CD14-positive monocyte (primary cell): ENCODE results near the gene CALHM4. TPM values are rescaled to one million over a fixed set of nuclear protein-coding genes. Genes with fewer than 3 reads are reported as not detected.

Experiments
- DNase-seq, 3 donors: peaks; one replicate each; pipeline ENCODE4 v3.0.0-alpha.2; 2011 to 2022
- H2AFZ ChIP-seq: 2 replicates; pipeline ENCODE4 v1.6.0; 2012; ENCODE audit warnings: mild to moderate bottlenecking, low read depth, low read length, inconsistent platforms; ENCODE audit not compliant: insufficient read depth, poor library complexity, severe bottlenecking
- H3K27ac ChIP-seq, 2 donors: 1 replicate in 1 of 2; 2 replicates in 1 of 2; pipeline ENCODE4 v1.5.1; 2012 to 2013; ENCODE audit warnings: low read length in 2 of 2, control low read depth in 1 of 2, inconsistent platforms in 1 of 2, low read depth in 1 of 2, mild to moderate bottlenecking in 1 of 2
- H3K27me3 ChIP-seq, 2 donors: one replicate each; pipeline versions ENCODE4 v1.6.0 to v1.6.1; 2011 to 2013; ENCODE audit warnings: low read length in 2 of 2; ENCODE audit not compliant: control insufficient read depth in 2 of 2, insufficient read depth in 2 of 2
- H3K36me3 ChIP-seq, 2 donors: replicated peaks in 1 of 2; 1 replicate in 1 of 2; 2 replicates in 1 of 2; pipeline versions ENCODE4 v1.5.1 to v1.6.1; 2012 to 2013; ENCODE audit warnings: low read length in 2 of 2, control low read depth in 1 of 2, inconsistent platforms in 1 of 2, mild to moderate bottlenecking in 1 of 2; ENCODE audit not compliant: insufficient read depth in 2 of 2, control insufficient read depth in 1 of 2
- H3K4me1 ChIP-seq, 2 donors: 1 replicate in 1 of 2; 2 replicates in 1 of 2; pipeline versions ENCODE4 v1.5.1 to v1.6.1; 2012 to 2013; ENCODE audit warnings: low read length in 2 of 2, control low read depth in 1 of 2, inconsistent platforms in 1 of 2, mild to moderate bottlenecking in 1 of 2, moderate library complexity in 1 of 2; ENCODE audit not compliant: insufficient read depth in 2 of 2, control insufficient read depth in 1 of 2
- H3K4me2 ChIP-seq: replicated peaks from 2 replicates; pipeline ENCODE3; 2012; ENCODE audit warnings: low read length, moderate library complexity, mild to moderate bottlenecking; ENCODE audit not compliant: poor library complexity, severe bottlenecking; ENCODE audit errors: extremely low read depth
- H3K4me3 ChIP-seq, 3 experiments: fragments of 200-600 bp in 1 of 3; sonication (generic) in 1 of 3; replicated peaks in 1 of 3; 1 replicate in 2 of 3; 2 replicates in 1 of 3; pipeline ENCODE4 v1.5.1; 2011 to 2013; ENCODE audit warnings: low read length in 3 of 3, mild to moderate bottlenecking in 3 of 3, control low read depth in 2 of 3, low read depth in 2 of 3, inconsistent platforms in 1 of 3, moderate library complexity in 1 of 3
- H3K79me2 ChIP-seq: 2 replicates; pipeline ENCODE4 v1.6.0; 2012; ENCODE audit warnings: mild to moderate bottlenecking, control low read depth, inconsistent platforms, low read length, moderate library complexity; ENCODE audit not compliant: insufficient read depth
- H3K9ac ChIP-seq: 2 replicates; pipeline ENCODE4 v1.6.0; 2017; ENCODE audit warnings: low read length, mild to moderate bottlenecking; ENCODE audit not compliant: insufficient read depth, poor library complexity, severe bottlenecking
- H3K9me3 ChIP-seq, 2 donors: replicated peaks in 1 of 2; 1 replicate in 1 of 2; 2 replicates in 1 of 2; pipeline versions ENCODE4 v1.5.1 to v1.6.1; 2012 to 2013; ENCODE audit warnings: low read length in 2 of 2, control low read depth in 1 of 2; ENCODE audit not compliant: control insufficient read depth in 1 of 2, insufficient read depth in 1 of 2
- H4K20me1 ChIP-seq: 2 replicates; pipeline ENCODE4 v1.6.0; 2012; ENCODE audit warnings: mild to moderate bottlenecking, low read length, control low read depth, moderate library complexity; ENCODE audit not compliant: insufficient read depth
- H3K27ac Mint-ChIP-seq, 7 donors: one replicate each; pipeline ENCODE4 v1.8.0; 2020; ENCODE audit warnings: mild to moderate bottlenecking in 7 of 7, mixed read lengths in 7 of 7, moderate library complexity in 6 of 7, inconsistent platforms in 2 of 7
- H3K27me3 Mint-ChIP-seq, 3 donors: one replicate each; pipeline ENCODE4 v1.8.0; 2021 to 2022; ENCODE audit warnings: low read depth in 3 of 3, mild to moderate bottlenecking in 3 of 3, mixed read lengths in 3 of 3, moderate library complexity in 3 of 3, inconsistent platforms in 1 of 3
- H3K36me3 Mint-ChIP-seq, 2 donors: one replicate each; pipeline ENCODE4 v1.8.0; 2020; ENCODE audit warnings: mixed read lengths in 2 of 2, inconsistent platforms in 1 of 2, mild to moderate bottlenecking in 1 of 2
- H3K4me1 Mint-ChIP-seq: one replicate; pipeline ENCODE4 v1.8.0; 2020; ENCODE audit warnings: mild to moderate bottlenecking, mixed read lengths
- H3K4me3 Mint-ChIP-seq, 2 donors: one replicate each; pipeline ENCODE4 v1.8.0; 2020; ENCODE audit warnings: mild to moderate bottlenecking in 2 of 2, mixed read lengths in 2 of 2, moderate library complexity in 1 of 2
- H3K9me3 Mint-ChIP-seq, 7 donors: one replicate each; pipeline ENCODE4 v1.8.0; 2020 to 2022; ENCODE audit warnings: mixed read lengths in 7 of 7, mild to moderate bottlenecking in 6 of 7, moderate library complexity in 6 of 7, inconsistent platforms in 2 of 7
- WGBS: methylation state at CpG from one replicate; pipeline ENCODE4 v1.1.5; 2013; ENCODE audit warnings: missing lambda C conversion rate; ENCODE audit not compliant: insufficient coverage; 5-methylcytosine and 5-hydroxymethylcytosine counted together
- intact Hi-C, 2 donors: fragments of 100-400 bp; cut with micrococcal nuclease; formaldehyde crosslinking; loops; one replicate each; pipeline versions ENCODE4 v1.15.0 to v1.15.1; 2023
- polyA plus RNA-seq, 3 donors: library from polyadenylated mRNA; depleted of rRNA in 1 of 3; unstranded in 2 of 3; stranded (reverse) in 1 of 3; fragments of 300-500 nt in 2 of 3; fragments of >200 nt in 1 of 3; fragmentation: Illumina TruSeq in 2 of 3; gene quantifications; 1 replicate in 2 of 3; 2 replicates in 1 of 3; pipeline ENCODE4 v1.2.3, GENCODE V29; 2012 to 2021
- TF ChIP-seq, protein P1 (sequence below): fragments of 200-600 bp; IDR thresholded peaks from one replicate; pipeline ENCODE4 v1.8.0; 2022; ENCODE audit warnings: antibody characterized with exemption, mild to moderate bottlenecking

Gene CALHM4
- polyA plus RNA-seq, 3 donors = not detected

DNA sequence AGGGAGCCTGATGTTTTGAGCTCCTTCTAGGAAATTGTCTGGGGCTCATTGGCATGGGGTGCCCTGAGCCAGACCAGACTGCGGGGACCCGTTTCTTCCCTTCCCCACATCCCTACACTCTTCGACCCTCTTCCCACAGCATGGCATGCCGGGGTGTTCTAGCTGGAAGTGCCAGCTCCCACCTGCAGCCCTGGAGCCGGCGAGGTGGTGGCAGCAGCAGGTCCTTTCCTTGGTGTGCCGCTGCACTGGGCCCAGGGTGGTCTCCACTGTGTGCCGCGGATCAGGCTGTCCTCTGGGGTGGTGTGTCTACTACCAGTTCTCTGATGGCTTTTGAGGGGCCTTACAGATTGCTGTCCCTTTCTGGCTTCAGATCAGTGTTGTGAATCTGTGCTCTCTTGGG lies 10.3 kb downstream of the CALHM4 start:
- Histone ChIP-seq H3K4me1 (peaks cover 14 to 18% of the 10 kb centered on the region in 2 donors), H3K4me2 (no peak overlapping the region), H4K20me1 (no peaks in the 10 kb centered on the region), H3K79me2 (no peaks in the 10 kb centered on the region), H2AFZ (no peak overlapping the region), H3K9me3 (peaks cover 5 to 8% of the 10 kb centered on the region in 2 donors), H3K9ac (no peak overlapping the region), H3K27me3 (no peaks in the 10 kb centered on the region), H3K4me3 (no peak overlapping the region), H3K36me3 (no peaks in the 10 kb centered on the region), H3K27ac (no peak overlapping the region)
- Mint-ChIP-seq H3K27me3 (peaks cover 6 to 12% (median 9%) of the 10 kb centered on the region in 3 donors), H3K4me1 (peaks cover 24% of the 10 kb centered on the region), H3K9me3 (peaks cover 3 to 9% (median 6%) of the 10 kb centered on the region in 7 donors), H3K36me3 (no peaks in the 10 kb centered on the region), H3K27ac (peak overlapping the region in 1 of 7 donors; percentile 10), H3K4me3 (no peak overlapping the region)
- TF ChIP-seq, protein P1, sequence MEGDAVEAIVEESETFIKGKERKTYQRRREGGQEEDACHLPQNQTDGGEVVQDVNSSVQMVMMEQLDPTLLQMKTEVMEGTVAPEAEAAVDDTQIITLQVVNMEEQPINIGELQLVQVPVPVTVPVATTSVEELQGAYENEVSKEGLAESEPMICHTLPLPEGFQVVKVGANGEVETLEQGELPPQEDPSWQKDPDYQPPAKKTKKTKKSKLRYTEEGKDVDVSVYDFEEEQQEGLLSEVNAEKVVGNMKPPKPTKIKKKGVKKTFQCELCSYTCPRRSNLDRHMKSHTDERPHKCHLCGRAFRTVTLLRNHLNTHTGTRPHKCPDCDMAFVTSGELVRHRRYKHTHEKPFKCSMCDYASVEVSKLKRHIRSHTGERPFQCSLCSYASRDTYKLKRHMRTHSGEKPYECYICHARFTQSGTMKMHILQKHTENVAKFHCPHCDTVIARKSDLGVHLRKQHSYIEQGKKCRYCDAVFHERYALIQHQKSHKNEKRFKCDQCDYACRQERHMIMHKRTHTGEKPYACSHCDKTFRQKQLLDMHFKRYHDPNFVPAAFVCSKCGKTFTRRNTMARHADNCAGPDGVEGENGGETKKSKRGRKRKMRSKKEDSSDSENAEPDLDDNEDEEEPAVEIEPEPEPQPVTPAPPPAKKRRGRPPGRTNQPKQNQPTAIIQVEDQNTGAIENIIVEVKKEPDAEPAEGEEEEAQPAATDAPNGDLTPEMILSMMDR = no peak
- intact Hi-C loops = no loop called here
- no peak for DNase-seq
- 95% methylated on average over 7 of the region's 9 CpGs for whole genome bisulfite sequencing

DNA sequence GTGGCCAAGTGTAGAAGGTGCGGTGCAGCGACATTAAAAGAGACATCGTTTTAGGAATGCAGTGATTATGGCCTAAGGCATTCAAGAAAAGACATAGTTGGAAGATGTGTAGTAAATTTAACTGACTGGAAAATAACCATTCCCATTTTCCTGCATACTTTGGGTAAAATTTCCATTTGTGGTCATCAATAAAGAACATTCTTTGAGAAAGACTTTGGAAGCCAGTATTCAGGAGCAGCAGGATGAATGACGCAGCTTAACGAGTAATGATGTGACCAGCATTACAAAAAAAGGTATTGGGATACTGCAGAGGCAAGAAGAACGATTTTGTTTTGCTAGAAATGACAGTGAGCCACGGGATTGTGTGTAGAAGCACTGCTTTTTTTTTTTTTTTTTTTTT lies 10.8 kb downstream of the CALHM4 start:
- no peak overlapping the region for H3K4me3 ChIP-seq
- H4K20me1 ChIP-seq = no peaks in the 10 kb centered on the region
- TF ChIP-seq, protein P1 = no peak
- peaks cover 18 to 23% of the 10 kb centered on the region in 2 donors for H3K4me1 ChIP-seq
- Mint-ChIP-seq H3K9me3 (peaks cover 3 to 9% (median 6%) of the 10 kb centered on the region in 7 donors), H3K27me3 (peaks cover 6 to 12% (median 9%) of the 10 kb centered on the region in 3 donors), H3K36me3 (no peaks in the 10 kb centered on the region), H3K4me3 (no peak overlapping the region), H3K4me1 (peaks cover 29% of the 10 kb centered on the region), H3K27ac (peak overlapping the region in 1 of 7 donors; percentile 10)
- H3K9me3 ChIP-seq = peaks cover 5 to 8% of the 10 kb centered on the region in 2 donors
- no peaks in the 10 kb centered on the region for H3K36me3 ChIP-seq
- WGBS = 100% methylated on average over 2 of the region's 7 CpGs
- no peak overlapping the region for H3K9ac ChIP-seq
- H3K79me2 ChIP-seq = no peaks in the 10 kb centered on the region
- no peak overlapping the region for H3K27ac ChIP-seq
- H2AFZ ChIP-seq = no peak overlapping the region
- no peak for DNase-seq
- H3K27me3 ChIP-seq = no peaks in the 10 kb centered on the region
- intact Hi-C loops = no loop called here
- H3K4me2 ChIP-seq = no peak overlapping the region
